H1 (cell line): ENCODE measurements around the gene ADIPOR1. TPM values are rescaled to one million over a fixed set of nuclear protein-coding genes. Genes with fewer than 3 reads are reported as not detected.
A peak's percentile ranks its signal among the peaks of the same experiment; 100 is the strongest.

Experiments
- CTCF ChIA-PET: fragments of 300-600 bp; sonication (Branson Sonifier 250); formaldehyde crosslinking; loops from one replicate; lab custom pipeline; 2021; ENCODE audit not compliant: partially characterized antibody; lab: Charles Lee
- POLR2A ChIA-PET: fragments of 300-600 bp; sonication (Branson Sonifier 250); formaldehyde crosslinking; loops from one replicate; lab custom pipeline; 2021; ENCODE audit warnings: inconsistent platforms; ENCODE audit not compliant: partially characterized antibody; lab: Charles Lee
- DNase-seq, 2 experiments: peaks; one replicate each; pipeline versions ENCODE4 v3.0.0 to v3.0.0-alpha.2; 2010 to 2022; ENCODE audit warnings: low spot score in 2 of 2, low read depth in 1 of 2, mixed read lengths in 1 of 2
- FAIRE-seq: peaks from 2 replicates; lab custom pipeline; 2011; peaks lifted over from hg19 to GRCh38; lab: Jason Lieb, UNC
- H2AFZ ChIP-seq: 2 replicates; pipeline ENCODE4 v1.8.1; 2012; ENCODE audit warnings: low read length, inconsistent platforms
- H2AK5ac ChIP-seq: 2 replicates; pipeline ENCODE4 v1.6.1; 2013; ENCODE audit warnings: low read depth, low read length
- H2BK120ac ChIP-seq: replicated peaks from 2 replicates; pipeline ENCODE3; 2013; ENCODE audit warnings: low read depth, low read length, inconsistent platforms
- H2BK12ac ChIP-seq: 2 replicates; pipeline ENCODE4 v1.6.1; 2013; ENCODE audit warnings: low read depth, low read length
- H2BK15ac ChIP-seq: 2 replicates; pipeline ENCODE4 v1.6.1; 2013; ENCODE audit warnings: low read length
- H2BK20ac ChIP-seq: 2 replicates; pipeline ENCODE4 v1.6.1; 2013; ENCODE audit warnings: low read length
- H2BK5ac ChIP-seq: 2 replicates; pipeline ENCODE4 v1.6.1; 2013; ENCODE audit warnings: low read depth, low read length
- H3K14ac ChIP-seq: 2 replicates; pipeline ENCODE4 v1.6.1; 2013; ENCODE audit warnings: inconsistent platforms; ENCODE audit not compliant: insufficient read length
- H3K18ac ChIP-seq: 2 replicates; pipeline ENCODE4 v1.6.1; 2013; ENCODE audit warnings: low read length; ENCODE audit errors: extremely low read depth
- H3K23ac ChIP-seq: 2 replicates; pipeline ENCODE4 v1.6.1; 2013; ENCODE audit warnings: inconsistent platforms; ENCODE audit not compliant: insufficient read length
- H3K23me2 ChIP-seq: 2 replicates; pipeline ENCODE4 v1.6.1; 2013; ENCODE audit warnings: low read depth, low read length
- H3K27ac ChIP-seq: 2 replicates; pipeline ENCODE4 v1.6.1; 2011; ENCODE audit warnings: low read depth, low read length, inconsistent platforms
- H3K27me3 ChIP-seq, 4 experiments: replicated peaks in 1 of 4; 1 replicate in 1 of 4; 2 replicates in 3 of 4; pipeline versions ENCODE4 v1.6.1 to v1.8.1; 2011 to 2013; ENCODE audit warnings: low read length in 3 of 4, mild to moderate bottlenecking in 3 of 4, inconsistent platforms in 2 of 4, mixed read lengths in 2 of 4, moderate library complexity in 1 of 4; ENCODE audit not compliant: control insufficient read depth in 3 of 4, insufficient read depth in 3 of 4; ENCODE audit errors: extremely low read depth in 1 of 4
- H3K36me3 ChIP-seq, 4 experiments: 2 replicates each; pipeline versions ENCODE4 v1.6.1 to v1.8.1; 2011 to 2013; ENCODE audit warnings: mild to moderate bottlenecking in 4 of 4, low read length in 3 of 4, moderate library complexity in 2 of 4, control low read depth in 1 of 4, inconsistent platforms in 1 of 4; ENCODE audit not compliant: insufficient read depth in 4 of 4, control insufficient read depth in 2 of 4
- H3K4ac ChIP-seq: replicated peaks from 2 replicates; pipeline ENCODE3; 2013; ENCODE audit warnings: low read length, low read depth, mixed read lengths, inconsistent platforms; ENCODE audit not compliant: insufficient read length
- H3K4me1 ChIP-seq, 4 experiments: replicated peaks in 1 of 4; 1 replicate in 1 of 4; 2 replicates in 3 of 4; pipeline versions ENCODE4 v1.6.1 to v1.8.1; 2011 to 2013; ENCODE audit warnings: low read length in 3 of 4, inconsistent platforms in 2 of 4, mixed read lengths in 1 of 4; ENCODE audit not compliant: insufficient read depth in 4 of 4, control insufficient read depth in 3 of 4
- H3K4me2 ChIP-seq, 2 experiments: 2 replicates each; pipeline versions ENCODE4 v1.6.1 to v1.8.1; 2011 to 2013; ENCODE audit warnings: low read depth in 2 of 2, low read length in 2 of 2, control low read depth in 1 of 2, inconsistent platforms in 1 of 2, mild to moderate bottlenecking in 1 of 2; ENCODE audit not compliant: insufficient read depth in 1 of 2
- H3K4me3 ChIP-seq, 4 experiments: fragments of 200-600, 300-600 bp in 1 of 4; sonication (generic), shearing (Covaris generic), sonication (Bioruptor Twin) in 1 of 4; 2 replicates each; pipeline versions ENCODE4 v1.5.1 to v1.8.1; 2011 to 2016; ENCODE audit warnings: low read length in 4 of 4, low read depth in 3 of 4, control low read depth in 2 of 4, inconsistent platforms in 2 of 4, mild to moderate bottlenecking in 2 of 4, mixed read lengths in 1 of 4, moderate library complexity in 1 of 4; ENCODE audit not compliant: insufficient read depth in 2 of 4; ENCODE audit errors: extremely low read depth in 1 of 4
- H3K56ac ChIP-seq: replicated peaks from 2 replicates; pipeline ENCODE3; 2013; ENCODE audit warnings: low read depth, mild to moderate bottlenecking, mixed read lengths, low read length, inconsistent platforms; ENCODE audit not compliant: insufficient read length
- H3K79me1 ChIP-seq: 2 replicates; pipeline ENCODE4 v1.6.1; 2013; ENCODE audit warnings: low read depth, low read length, control low read depth
- H3K79me2 ChIP-seq, 2 experiments: 2 replicates each; pipeline versions ENCODE4 v1.6.1 to v1.8.1; 2012 to 2013; ENCODE audit warnings: low read length in 2 of 2, mild to moderate bottlenecking in 2 of 2, inconsistent platforms in 1 of 2; ENCODE audit not compliant: insufficient read depth in 2 of 2, control insufficient read depth in 1 of 2
- H3K9ac ChIP-seq, 4 experiments: replicated peaks in 1 of 4; 1 replicate in 1 of 4; 2 replicates in 3 of 4; pipeline versions ENCODE4 v1.6.1 to v1.8.1; 2011 to 2013; ENCODE audit warnings: low read depth in 3 of 4, low read length in 3 of 4, control low read depth in 2 of 4, mild to moderate bottlenecking in 2 of 4, moderate library complexity in 2 of 4, inconsistent platforms in 1 of 4; ENCODE audit errors: extremely low read depth in 1 of 4
- H3K9me3 ChIP-seq, 2 experiments: 2 replicates each; pipeline versions ENCODE4 v1.6.1 to v1.8.1; 2012 to 2013; ENCODE audit warnings: mild to moderate bottlenecking in 2 of 2, moderate library complexity in 2 of 2, control low read depth in 1 of 2, inconsistent platforms in 1 of 2, low read depth in 1 of 2, low read length in 1 of 2, mixed read lengths in 1 of 2; ENCODE audit not compliant: insufficient read depth in 2 of 2
- H4K20me1 ChIP-seq, 2 experiments: replicated peaks in 1 of 2; 2 replicates each; pipeline versions ENCODE3 to v1.8.1; 2011 to 2013; ENCODE audit warnings: inconsistent platforms in 2 of 2, low read length in 2 of 2, mild to moderate bottlenecking in 1 of 2; ENCODE audit not compliant: insufficient read depth in 2 of 2, control insufficient read depth in 1 of 2
- H4K5ac ChIP-seq: 2 replicates; pipeline ENCODE4 v1.6.1; 2013; ENCODE audit warnings: low read length, low read depth, mixed read lengths, inconsistent platforms; ENCODE audit not compliant: insufficient read length
- H4K8ac ChIP-seq: 2 replicates; pipeline ENCODE4 v1.8.0; 2013; ENCODE audit warnings: mild to moderate bottlenecking, moderate library complexity, low read length, inconsistent platforms; ENCODE audit not compliant: insufficient read depth; ENCODE audit errors: extremely low read depth
- H4K91ac ChIP-seq: replicated peaks from 2 replicates; pipeline ENCODE3; 2013; ENCODE audit warnings: low read length, mixed read lengths, inconsistent platforms; ENCODE audit not compliant: insufficient read length
- BRCA1 ChIP-seq: IDR thresholded peaks from 2 replicates; pipeline ENCODE4 v1.6.1; 2012; ENCODE audit warnings: low read depth, low read length, improper control_type of control experiment
- CREB1 ChIP-seq: IDR thresholded peaks from 2 replicates; pipeline ENCODE4 v1.6.1; 2012; ENCODE audit warnings: inconsistent platforms
- SAP30 ChIP-seq: fragments of 300-600 bp; sonication (generic); IDR thresholded peaks from 2 replicates; pipeline ENCODE4 v1.7.1; 2012; ENCODE audit warnings: low read length, moderate library complexity, mild to moderate bottlenecking, inconsistent platforms; ENCODE audit not compliant: insufficient read depth, insufficient replicate concordance
- WGBS, 2 experiments: shearing (Covaris generic) in 1 of 2; methylation state at CpG; one replicate each; pipeline versions ENCODE4 v1.1.6 to v1.1.7; 2013 to 2015; ENCODE audit warnings: low lambda C conversion rate in 2 of 2, mixed read lengths in 2 of 2, inconsistent platforms in 1 of 2, low coverage in 1 of 2, missing lambda C conversion rate in 1 of 2; ENCODE audit not compliant: insufficient replicate concordance in 2 of 2, insufficient coverage in 1 of 2, insufficient read length in 1 of 2; ENCODE audit errors: extremely low coverage in 1 of 2, missing lambda C conversion rate in 1 of 2; 5-methylcytosine and 5-hydroxymethylcytosine counted together
- polyA plus RNA-seq, 7 experiments: library from polyadenylated mRNA; depleted of rRNA in 3 of 7; stranded (reverse) in 5 of 7; unstranded in 2 of 7; fragments of >200 nt in 5 of 7; fragments of 200-250 nt in 2 of 7; gene quantifications; 1 replicate in 5 of 7; 2 replicates in 1 of 7; 4 replicates in 1 of 7; pipeline versions ENCODE4 v1.2.1 to v1.2.3, GENCODE V29; 2011 to 2013; ENCODE audit warnings: missing spikeins in 2 of 7, mixed read lengths in 2 of 7
- total RNA-seq: library from RNA; stranded (reverse); fragmentation: NEBNext Ultra II Directional; extraction: Animal tissue kit (Norgen Biotek cat#: 25700); gene quantifications from 2 replicates; pipeline ENCODE4 v1.2.1, GENCODE V29; 2021

Gene ADIPOR1
- total and polyA plus RNA-seq, 2 of the 8 experiments (the other 6 are each of a cell fraction or from before 2014, with no cell fraction given): 69.8 to 118 TPM

- Histone ChIP-seq H2AK5ac (no peak overlapping the region), H3K14ac (no peak overlapping the region), H3K9me3 (no peaks in the 10 kb centered on the region), H2AFZ (no peak overlapping the region), H2BK20ac (no peak overlapping the region), H3K4me2 (no peak overlapping the region), H3K79me1 (no peaks in the 10 kb centered on the region), H4K5ac (no peak overlapping the region), H3K27me3 (no peaks in the 10 kb centered on the region), H3K23ac (no peak overlapping the region), H3K56ac (no peak overlapping the region), H3K27ac (no peak overlapping the region), H3K79me2 (no peaks in the 10 kb centered on the region), H3K36me3 (peaks cover 0 to 12% (median 3%) of the 10 kb centered on the region in 4 experiments; a peak in 4 of 8 replicates), H2BK12ac (no peak overlapping the region), H4K20me1 (no peaks in the 10 kb centered on the region), H3K23me2 (no peaks in the 10 kb centered on the region), H3K4me1 (no peaks in the 10 kb centered on the region), H4K91ac (no peak overlapping the region), H3K4me3 (no peak overlapping the region), H2BK5ac (no peak overlapping the region), H3K4ac (no peak overlapping the region), H2BK15ac (no peak overlapping the region), H3K9ac (peak overlapping the region in 1 of 4 experiments; percentile 43; a peak in 1 of 7 replicates), H2BK120ac (no peak overlapping the region), H4K8ac (no peak overlapping the region), H3K18ac (no peak overlapping the region)
- ChIA-PET CTCF (interaction anchor here (0.6 to 1.2 kb wide), 3 partner anchors 46 to 99 kb away, joined by 3 to 4 read pairs (median 3); no protein-coding TSS in a partner anchor), POLR2A (no interaction called here)
- WGBS, 2 experiments: 95% methylated on average over 3 of the region's 3 CpGs; no CpG with 5 or more reads in 1 of the 2 experiments
- no peak for DNase-seq
- FAIRE-seq: no peak
- TF ChIP-seq SAP30 (no peak), CREB1 (no peak), BRCA1 (no peak)
Measured at GRCh38 chr1:202923533-202923932, 34.6 kb downstream of the ADIPOR1 start.
